ENCODE results near the gene DEFB129. TPM values are rescaled to one million over a fixed set of nuclear protein-coding genes. Genes with fewer than 3 reads are reported as not detected.

The DEFB129 gene
- total RNA-seq, 1 experiment from 2014 or later = not detected

GRCh38 chr20:217266-217665, 9.8 kb upstream of the DEFB129 start:
- Mint-ChIP-seq H3K4me3 (no peak overlapping the region), H3K36me3 (ENCODE audit: insufficient read depth in 1 of 3, low read depth in 3 of 3) (no peaks in the 10 kb centered on the region), H3K4me1 (no peaks in the 10 kb centered on the region), H3K27ac (no peak overlapping the region), H3K9me3 (no peaks in the 10 kb centered on the region; a peak in 2 of 5 replicates), H3K27me3 (ENCODE audit: low read depth) (peaks cover 92% of the 10 kb centered on the region)
- Histone ChIP-seq H3K79me1 (ENCODE audit: insufficient read depth, low read depth, low read length, poor library complexity, severe bottlenecking) (no peaks in the 10 kb centered on the region), H3K23ac (ENCODE audit: insufficient read length, low read depth, low read length) (no peak overlapping the region), H4K8ac (replicated peaks; ENCODE audit: insufficient read length, low read depth, low read length) (no peak overlapping the region), H2BK12ac (ENCODE audit: insufficient read length, low read depth, low read length) (no peak overlapping the region), H3K9ac (ENCODE audit: extremely low read depth, insufficient read length, low read length) (no peak overlapping the region), H2AFZ (ENCODE audit: low read length) (no peak overlapping the region), H3T11ph (ENCODE audit: low read length) (no peak overlapping the region), H2BK5ac (ENCODE audit: insufficient read length, low read length) (no peak overlapping the region), H2BK120ac (ENCODE audit: low read depth, low read length, poor library complexity, severe bottlenecking) (no peak overlapping the region), H3K4me2 (ENCODE audit: insufficient read depth, insufficient read length, low read length) (no peak overlapping the region), H3K4me1 (ENCODE audit: insufficient read depth, low read length) (no peaks in the 10 kb centered on the region), H3K18ac (ENCODE audit: insufficient read length, low read depth, low read length) (no peak overlapping the region), H3K27me3 (ENCODE audit: insufficient read depth, low read length) (no peaks in the 10 kb centered on the region; the same call in 1 of the 2 replicates), H4K5ac (ENCODE audit: insufficient read length, low read depth, low read length) (no peak overlapping the region), H3K56ac (ENCODE audit: insufficient read length, low read depth, low read length) (no peak overlapping the region), H4K91ac (ENCODE audit: insufficient read length, low read depth, low read length) (no peak overlapping the region), H2BK15ac (ENCODE audit: low read depth, low read length) (no peak overlapping the region), H3K79me2 (ENCODE audit: insufficient read depth, low read length) (no peaks in the 10 kb centered on the region), H2AK5ac (ENCODE audit: insufficient read length, low read length) (no peak overlapping the region), H3K4ac (ENCODE audit: low read depth, low read length) (no peak overlapping the region), H4K20me1 (ENCODE audit: control insufficient read depth, insufficient read depth, insufficient read length) (no peaks in the 10 kb centered on the region), H2BK20ac (ENCODE audit: low read depth, low read length, poor library complexity, severe bottlenecking) (no peak overlapping the region), H3K9me3 (ENCODE audit: control insufficient read depth, low read depth, low read length) (no peaks in the 10 kb centered on the region), H3K27ac (ENCODE audit: insufficient read length, low read depth, low read length) (no peak overlapping the region), H3K23me2 (ENCODE audit: insufficient read length, low read depth, low read length, poor library complexity, severe bottlenecking) (no peaks in the 10 kb centered on the region), H3K14ac (ENCODE audit: insufficient read depth, low read length) (no peak overlapping the region)
- no peak for TF ChIP-seq CTCF (conservative IDR thresholded peaks at IDR 0.05)
- WGBS (ENCODE audit: extremely low coverage, insufficient read length, low lambda C conversion rate) = no CpG with 5 or more reads among the region's 1 CpG
- DNase-seq = no peak

Data from H9 (cell line).